Suprapubic skin (tissue), 4 donors: ENCODE data around the gene CHSY1.

Source experiments
- POLR2A ChIP-seq, 2 donors: fragments of 450-650 bp; IDR thresholded peaks; one replicate each; pipeline ENCODE4 v1.6.1; 2017; ENCODE audit warnings: antibody characterized with exemption in 2 of 2, mild to moderate bottlenecking in 2 of 2, moderate library complexity in 2 of 2
- POLR2AphosphoS5 ChIP-seq, 3 donors: sonication (generic); formaldehyde crosslinking; IDR thresholded peaks; one replicate each; pipeline ENCODE4 v1.6.1; 2017; ENCODE audit warnings: antibody characterized with exemption in 3 of 3
- TF ChIP-seq, protein P1 (sequence below), 2 donors: fragments of 200-600 bp in 1 of 2; fragments of 450-650 bp in 1 of 2; sonication (generic) in 1 of 2; IDR thresholded peaks; one replicate each; pipeline ENCODE4 v1.5.1; 2016 to 2019; ENCODE audit warnings: antibody characterized with exemption in 2 of 2, mild to moderate bottlenecking in 1 of 2, moderate library complexity in 1 of 2

DNA sequence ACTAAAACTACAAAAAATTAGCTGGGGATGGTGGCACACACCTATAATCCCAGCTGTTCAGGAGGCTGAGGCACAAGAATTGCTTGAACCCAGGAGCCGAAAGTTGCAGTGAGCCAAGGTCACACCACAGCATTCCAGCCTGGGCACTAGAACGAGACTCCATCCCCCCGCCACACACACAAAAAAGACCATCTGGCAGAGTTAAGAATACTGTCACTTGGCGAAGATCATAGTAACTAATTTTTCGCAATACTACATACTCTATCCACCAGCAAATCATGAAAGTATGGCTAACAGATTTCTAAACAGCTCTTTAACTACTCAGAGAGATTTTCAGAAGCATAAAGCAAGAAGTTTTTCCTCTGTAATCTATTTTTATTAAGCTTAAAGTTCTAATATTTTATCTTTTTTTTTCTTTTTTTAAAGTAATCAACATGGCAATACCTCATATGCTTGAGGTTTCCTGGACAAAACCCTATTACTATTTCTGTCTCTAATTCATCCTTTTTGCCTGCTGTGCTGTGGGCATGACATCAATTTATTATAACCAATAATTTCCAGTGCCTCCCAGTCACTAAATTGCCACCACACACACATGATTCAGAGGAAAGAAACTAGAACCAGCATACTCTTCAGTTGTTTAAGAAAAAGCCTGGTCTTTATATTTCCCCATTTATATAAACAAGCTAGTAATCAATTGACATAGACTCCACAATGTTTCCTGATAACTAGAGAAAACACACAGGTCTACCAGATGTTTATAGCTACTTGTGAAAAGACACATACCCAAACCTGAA, 46.9 kb downstream of the CHSY1 start:
- no peak for TF ChIP-seq POLR2A (IDR thresholded peaks at IDR 0.05)
- TF ChIP-seq, protein P1, sequence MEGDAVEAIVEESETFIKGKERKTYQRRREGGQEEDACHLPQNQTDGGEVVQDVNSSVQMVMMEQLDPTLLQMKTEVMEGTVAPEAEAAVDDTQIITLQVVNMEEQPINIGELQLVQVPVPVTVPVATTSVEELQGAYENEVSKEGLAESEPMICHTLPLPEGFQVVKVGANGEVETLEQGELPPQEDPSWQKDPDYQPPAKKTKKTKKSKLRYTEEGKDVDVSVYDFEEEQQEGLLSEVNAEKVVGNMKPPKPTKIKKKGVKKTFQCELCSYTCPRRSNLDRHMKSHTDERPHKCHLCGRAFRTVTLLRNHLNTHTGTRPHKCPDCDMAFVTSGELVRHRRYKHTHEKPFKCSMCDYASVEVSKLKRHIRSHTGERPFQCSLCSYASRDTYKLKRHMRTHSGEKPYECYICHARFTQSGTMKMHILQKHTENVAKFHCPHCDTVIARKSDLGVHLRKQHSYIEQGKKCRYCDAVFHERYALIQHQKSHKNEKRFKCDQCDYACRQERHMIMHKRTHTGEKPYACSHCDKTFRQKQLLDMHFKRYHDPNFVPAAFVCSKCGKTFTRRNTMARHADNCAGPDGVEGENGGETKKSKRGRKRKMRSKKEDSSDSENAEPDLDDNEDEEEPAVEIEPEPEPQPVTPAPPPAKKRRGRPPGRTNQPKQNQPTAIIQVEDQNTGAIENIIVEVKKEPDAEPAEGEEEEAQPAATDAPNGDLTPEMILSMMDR (IDR thresholded peaks at IDR 0.05), result no peak
- no peak for TF ChIP-seq POLR2AphosphoS5 (IDR thresholded peaks at IDR 0.05)
